ENCODE data around the gene C3orf20.

DNA sequence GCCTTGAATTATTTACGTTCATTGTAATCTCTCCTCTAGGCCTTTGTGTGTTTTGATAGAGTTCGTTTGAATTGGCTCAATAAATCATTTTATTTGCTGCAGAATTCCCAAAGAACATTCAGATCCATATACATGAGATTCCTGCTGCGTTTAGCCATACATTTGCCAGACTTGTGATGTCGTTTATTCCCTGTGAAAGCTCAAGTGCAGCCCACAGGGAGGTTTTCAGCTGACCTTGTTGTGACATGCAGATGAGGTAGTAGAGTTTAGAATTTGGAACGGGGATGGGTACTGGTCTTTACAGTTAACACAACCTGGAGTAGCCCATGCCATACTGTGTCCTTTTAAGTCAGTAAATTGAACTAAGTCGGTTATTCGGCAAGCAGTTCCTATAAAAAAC is at the start of gene C3orf20:
- TF ChIP-seq, protein P1, sequence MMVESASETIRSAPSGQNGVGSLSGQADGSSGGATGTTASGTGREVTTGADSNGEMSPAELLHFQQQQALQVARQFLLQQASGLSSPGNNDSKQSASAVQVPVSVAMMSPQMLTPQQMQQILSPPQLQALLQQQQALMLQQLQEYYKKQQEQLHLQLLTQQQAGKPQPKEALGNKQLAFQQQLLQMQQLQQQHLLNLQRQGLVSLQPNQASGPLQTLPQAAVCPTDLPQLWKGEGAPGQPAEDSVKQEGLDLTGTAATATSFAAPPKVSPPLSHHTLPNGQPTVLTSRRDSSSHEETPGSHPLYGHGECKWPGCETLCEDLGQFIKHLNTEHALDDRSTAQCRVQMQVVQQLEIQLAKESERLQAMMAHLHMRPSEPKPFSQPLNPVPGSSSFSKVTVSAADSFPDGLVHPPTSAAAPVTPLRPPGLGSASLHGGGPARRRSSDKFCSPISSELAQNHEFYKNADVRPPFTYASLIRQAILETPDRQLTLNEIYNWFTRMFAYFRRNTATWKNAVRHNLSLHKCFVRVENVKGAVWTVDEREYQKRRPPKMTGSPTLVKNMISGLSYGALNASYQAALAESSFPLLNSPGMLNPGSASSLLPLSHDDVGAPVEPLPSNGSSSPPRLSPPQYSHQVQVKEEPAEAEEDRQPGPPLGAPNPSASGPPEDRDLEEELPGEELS (CRISPR knock-in tag; IDR thresholded peaks at IDR 0.05), result no peak
- TF ChIP-seq, protein P2, sequence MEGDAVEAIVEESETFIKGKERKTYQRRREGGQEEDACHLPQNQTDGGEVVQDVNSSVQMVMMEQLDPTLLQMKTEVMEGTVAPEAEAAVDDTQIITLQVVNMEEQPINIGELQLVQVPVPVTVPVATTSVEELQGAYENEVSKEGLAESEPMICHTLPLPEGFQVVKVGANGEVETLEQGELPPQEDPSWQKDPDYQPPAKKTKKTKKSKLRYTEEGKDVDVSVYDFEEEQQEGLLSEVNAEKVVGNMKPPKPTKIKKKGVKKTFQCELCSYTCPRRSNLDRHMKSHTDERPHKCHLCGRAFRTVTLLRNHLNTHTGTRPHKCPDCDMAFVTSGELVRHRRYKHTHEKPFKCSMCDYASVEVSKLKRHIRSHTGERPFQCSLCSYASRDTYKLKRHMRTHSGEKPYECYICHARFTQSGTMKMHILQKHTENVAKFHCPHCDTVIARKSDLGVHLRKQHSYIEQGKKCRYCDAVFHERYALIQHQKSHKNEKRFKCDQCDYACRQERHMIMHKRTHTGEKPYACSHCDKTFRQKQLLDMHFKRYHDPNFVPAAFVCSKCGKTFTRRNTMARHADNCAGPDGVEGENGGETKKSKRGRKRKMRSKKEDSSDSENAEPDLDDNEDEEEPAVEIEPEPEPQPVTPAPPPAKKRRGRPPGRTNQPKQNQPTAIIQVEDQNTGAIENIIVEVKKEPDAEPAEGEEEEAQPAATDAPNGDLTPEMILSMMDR (IDR thresholded peaks at IDR 0.05), result no peak
- no peak for TF ChIP-seq FOXJ3 (CRISPR knock-in tag; IDR thresholded peaks at IDR 0.05; ENCODE audit: borderline replicate concordance)
- TF ChIP-seq ESRRA (CRISPR knock-in tag; IDR thresholded peaks at IDR 0.05; ENCODE audit: borderline replicate concordance), result no peak
- TF ChIP-seq, protein P3, sequence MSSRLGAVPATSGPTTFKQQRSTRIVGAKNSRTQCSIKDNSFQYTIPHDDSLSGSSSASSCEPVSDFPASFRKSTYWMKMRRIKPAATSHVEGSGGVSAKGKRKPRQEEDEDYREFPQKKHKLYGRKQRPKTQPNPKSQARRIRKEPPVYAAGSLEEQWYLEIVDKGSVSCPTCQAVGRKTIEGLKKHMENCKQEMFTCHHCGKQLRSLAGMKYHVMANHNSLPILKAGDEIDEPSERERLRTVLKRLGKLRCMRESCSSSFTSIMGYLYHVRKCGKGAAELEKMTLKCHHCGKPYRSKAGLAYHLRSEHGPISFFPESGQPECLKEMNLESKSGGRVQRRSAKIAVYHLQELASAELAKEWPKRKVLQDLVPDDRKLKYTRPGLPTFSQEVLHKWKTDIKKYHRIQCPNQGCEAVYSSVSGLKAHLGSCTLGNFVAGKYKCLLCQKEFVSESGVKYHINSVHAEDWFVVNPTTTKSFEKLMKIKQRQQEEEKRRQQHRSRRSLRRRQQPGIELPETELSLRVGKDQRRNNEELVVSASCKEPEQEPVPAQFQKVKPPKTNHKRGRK (CRISPR knock-in tag; IDR thresholded peaks at IDR 0.05; ENCODE audit: borderline replicate concordance), result no peak
- TF ChIP-seq, protein P4, sequence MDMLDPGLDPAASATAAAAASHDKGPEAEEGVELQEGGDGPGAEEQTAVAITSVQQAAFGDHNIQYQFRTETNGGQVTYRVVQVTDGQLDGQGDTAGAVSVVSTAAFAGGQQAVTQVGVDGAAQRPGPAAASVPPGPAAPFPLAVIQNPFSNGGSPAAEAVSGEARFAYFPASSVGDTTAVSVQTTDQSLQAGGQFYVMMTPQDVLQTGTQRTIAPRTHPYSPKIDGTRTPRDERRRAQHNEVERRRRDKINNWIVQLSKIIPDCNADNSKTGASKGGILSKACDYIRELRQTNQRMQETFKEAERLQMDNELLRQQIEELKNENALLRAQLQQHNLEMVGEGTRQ (CRISPR knock-in tag; IDR thresholded peaks at IDR 0.05), result no peak
- TF ChIP-seq ETV6 (CRISPR knock-in tag; IDR thresholded peaks at IDR 0.05), result no peak
- no peak for TF ChIP-seq TCF7 (CRISPR knock-in tag; IDR thresholded peaks at IDR 0.05; ENCODE audit: low read depth)
- TF ChIP-seq, protein P5, sequence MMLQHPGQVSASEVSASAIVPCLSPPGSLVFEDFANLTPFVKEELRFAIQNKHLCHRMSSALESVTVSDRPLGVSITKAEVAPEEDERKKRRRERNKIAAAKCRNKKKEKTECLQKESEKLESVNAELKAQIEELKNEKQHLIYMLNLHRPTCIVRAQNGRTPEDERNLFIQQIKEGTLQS (CRISPR knock-in tag; conservative IDR thresholded peaks at IDR 0.05), result no peak
- no peak for TF ChIP-seq CBFB (CRISPR knock-in tag; IDR thresholded peaks at IDR 0.05; ENCODE audit: low read depth)
- TF ChIP-seq, protein P6, sequence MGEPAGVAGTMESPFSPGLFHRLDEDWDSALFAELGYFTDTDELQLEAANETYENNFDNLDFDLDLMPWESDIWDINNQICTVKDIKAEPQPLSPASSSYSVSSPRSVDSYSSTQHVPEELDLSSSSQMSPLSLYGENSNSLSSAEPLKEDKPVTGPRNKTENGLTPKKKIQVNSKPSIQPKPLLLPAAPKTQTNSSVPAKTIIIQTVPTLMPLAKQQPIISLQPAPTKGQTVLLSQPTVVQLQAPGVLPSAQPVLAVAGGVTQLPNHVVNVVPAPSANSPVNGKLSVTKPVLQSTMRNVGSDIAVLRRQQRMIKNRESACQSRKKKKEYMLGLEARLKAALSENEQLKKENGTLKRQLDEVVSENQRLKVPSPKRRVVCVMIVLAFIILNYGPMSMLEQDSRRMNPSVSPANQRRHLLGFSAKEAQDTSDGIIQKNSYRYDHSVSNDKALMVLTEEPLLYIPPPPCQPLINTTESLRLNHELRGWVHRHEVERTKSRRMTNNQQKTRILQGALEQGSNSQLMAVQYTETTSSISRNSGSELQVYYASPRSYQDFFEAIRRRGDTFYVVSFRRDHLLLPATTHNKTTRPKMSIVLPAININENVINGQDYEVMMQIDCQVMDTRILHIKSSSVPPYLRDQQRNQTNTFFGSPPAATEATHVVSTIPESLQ (CRISPR knock-in tag; IDR thresholded peaks at IDR 0.05), result no peak
- no peak for TF ChIP-seq TEAD4 (CRISPR knock-in tag; IDR thresholded peaks at IDR 0.05)
- TF ChIP-seq, protein P7, sequence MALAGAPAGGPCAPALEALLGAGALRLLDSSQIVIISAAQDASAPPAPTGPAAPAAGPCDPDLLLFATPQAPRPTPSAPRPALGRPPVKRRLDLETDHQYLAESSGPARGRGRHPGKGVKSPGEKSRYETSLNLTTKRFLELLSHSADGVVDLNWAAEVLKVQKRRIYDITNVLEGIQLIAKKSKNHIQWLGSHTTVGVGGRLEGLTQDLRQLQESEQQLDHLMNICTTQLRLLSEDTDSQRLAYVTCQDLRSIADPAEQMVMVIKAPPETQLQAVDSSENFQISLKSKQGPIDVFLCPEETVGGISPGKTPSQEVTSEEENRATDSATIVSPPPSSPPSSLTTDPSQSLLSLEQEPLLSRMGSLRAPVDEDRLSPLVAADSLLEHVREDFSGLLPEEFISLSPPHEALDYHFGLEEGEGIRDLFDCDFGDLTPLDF (CRISPR knock-in tag; IDR thresholded peaks at IDR 0.05), result no peak

All from WTC11 (cell line).